ENCODE data around the gene TEX35.

- TF ChIP-seq CTCF (IDR thresholded peaks at IDR 0.05; ENCODE audit: low read length) = no peak
- TF ChIP-seq EZH2 (IDR thresholded peaks at IDR 0.05; ENCODE audit: borderline replicate concordance, low read length) = no peak
These were observed 25.8 kb upstream of the TEX35 start for GRCh38 chr1:178487070-178487615.

Data from OCI-LY1 (cell line).